Vagina (tissue), 2 donors: Measurements from ENCODE around the gene WDFY3.

Experiments
- POLR2A ChIP-seq, 2 donors: fragments of 450-650 bp; IDR thresholded peaks; one replicate each; pipeline ENCODE4 v1.6.1; 2017; ENCODE audit warnings: antibody characterized with exemption in 2 of 2, mild to moderate bottlenecking in 2 of 2, moderate library complexity in 2 of 2
- TF ChIP-seq, protein P1 (sequence below), 3 experiments: fragments of 450-650 bp in 2 of 3; fragments of 200-600 bp in 1 of 3; sonication (generic) in 1 of 3; IDR thresholded peaks; one replicate each; pipeline ENCODE4 v1.5.1; 2017 to 2019; ENCODE audit warnings: antibody characterized with exemption in 3 of 3, mild to moderate bottlenecking in 2 of 3, moderate library complexity in 2 of 3

DNA sequence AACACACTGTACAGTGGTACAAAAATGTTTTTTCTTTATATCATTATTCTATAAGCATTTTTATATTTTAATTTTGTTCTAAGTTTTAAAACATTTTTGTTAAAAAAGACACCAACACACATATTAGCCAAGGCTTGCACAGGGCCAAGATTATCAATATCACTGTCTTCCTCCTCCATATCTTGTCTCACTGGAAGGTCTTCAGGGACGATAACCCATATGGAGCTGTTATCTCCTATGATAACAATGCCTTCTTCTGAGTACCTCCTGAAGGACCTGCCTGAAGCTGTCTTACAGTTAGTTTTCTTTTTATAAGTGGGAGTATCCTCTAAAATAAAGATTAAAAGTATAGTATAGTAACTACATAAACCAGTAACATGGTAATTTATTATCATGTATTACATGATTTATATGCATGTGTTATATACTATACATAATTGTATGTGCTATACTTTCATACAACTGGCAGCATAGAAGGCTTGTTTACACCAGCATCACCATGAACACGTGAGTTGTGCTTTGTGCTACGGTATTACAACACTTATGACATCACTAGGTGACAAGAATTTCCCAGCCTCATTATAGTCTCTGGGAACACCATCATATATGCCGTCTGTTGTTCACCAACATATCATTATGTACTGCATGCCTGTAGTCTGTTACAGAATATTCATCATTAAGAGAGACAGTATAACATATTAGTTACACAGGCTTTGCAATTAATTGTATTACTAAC lies 90.7 kb downstream of the WDFY3 start:
- TF ChIP-seq, protein P1, sequence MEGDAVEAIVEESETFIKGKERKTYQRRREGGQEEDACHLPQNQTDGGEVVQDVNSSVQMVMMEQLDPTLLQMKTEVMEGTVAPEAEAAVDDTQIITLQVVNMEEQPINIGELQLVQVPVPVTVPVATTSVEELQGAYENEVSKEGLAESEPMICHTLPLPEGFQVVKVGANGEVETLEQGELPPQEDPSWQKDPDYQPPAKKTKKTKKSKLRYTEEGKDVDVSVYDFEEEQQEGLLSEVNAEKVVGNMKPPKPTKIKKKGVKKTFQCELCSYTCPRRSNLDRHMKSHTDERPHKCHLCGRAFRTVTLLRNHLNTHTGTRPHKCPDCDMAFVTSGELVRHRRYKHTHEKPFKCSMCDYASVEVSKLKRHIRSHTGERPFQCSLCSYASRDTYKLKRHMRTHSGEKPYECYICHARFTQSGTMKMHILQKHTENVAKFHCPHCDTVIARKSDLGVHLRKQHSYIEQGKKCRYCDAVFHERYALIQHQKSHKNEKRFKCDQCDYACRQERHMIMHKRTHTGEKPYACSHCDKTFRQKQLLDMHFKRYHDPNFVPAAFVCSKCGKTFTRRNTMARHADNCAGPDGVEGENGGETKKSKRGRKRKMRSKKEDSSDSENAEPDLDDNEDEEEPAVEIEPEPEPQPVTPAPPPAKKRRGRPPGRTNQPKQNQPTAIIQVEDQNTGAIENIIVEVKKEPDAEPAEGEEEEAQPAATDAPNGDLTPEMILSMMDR (IDR thresholded peaks at IDR 0.05), result no peak
- TF ChIP-seq POLR2A (IDR thresholded peaks at IDR 0.05), result no peak
